ENCODE measurements around the gene ERICH3. TPM values are rescaled to one million over a fixed set of nuclear protein-coding genes. Genes with fewer than 3 reads are reported as not detected.

Gene ERICH3
- total RNA-seq, 4 donors from 2014 or later = under 0.01 to 0.06 TPM; not detected in 2

DNA sequence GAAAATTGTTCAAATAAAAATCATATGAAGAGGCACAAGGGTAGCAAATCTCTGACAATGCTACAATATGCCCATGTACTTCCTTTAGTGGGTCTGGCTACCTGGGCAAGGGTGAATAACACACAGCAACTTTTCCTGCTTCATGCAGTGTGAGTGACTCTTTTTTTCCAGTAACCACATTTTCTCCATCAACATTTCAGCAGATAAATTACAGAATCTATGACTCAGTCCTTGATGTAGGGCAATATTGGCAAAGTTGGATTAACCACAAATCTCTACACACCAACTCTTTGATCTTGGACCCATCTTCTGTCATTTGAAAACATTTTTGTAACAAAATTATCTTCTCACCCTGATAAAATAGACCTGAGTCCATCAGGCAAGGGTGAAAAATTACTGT is 31.7 kb downstream of the ERICH3 start:
- DNase-seq (ENCODE audit: extremely low spot score) = no peak
- Histone ChIP-seq H3K9me3 (no peaks in the 10 kb centered on the region), H3K27me3 (no peaks in the 10 kb centered on the region), H3K36me3 (no peaks in the 10 kb centered on the region), H3K4me3 (no peak overlapping the region), H3K27ac (replicated peaks in 1 of 4) (no peak overlapping the region), H3K4me1 (no peaks in the 10 kb centered on the region)
- TF ChIP-seq EP300 (IDR thresholded peaks at IDR 0.05) = no peak
- TF ChIP-seq POLR2A (IDR thresholded peaks at IDR 0.05; ENCODE audit: low read depth) = no peak
- TF ChIP-seq, protein P1, sequence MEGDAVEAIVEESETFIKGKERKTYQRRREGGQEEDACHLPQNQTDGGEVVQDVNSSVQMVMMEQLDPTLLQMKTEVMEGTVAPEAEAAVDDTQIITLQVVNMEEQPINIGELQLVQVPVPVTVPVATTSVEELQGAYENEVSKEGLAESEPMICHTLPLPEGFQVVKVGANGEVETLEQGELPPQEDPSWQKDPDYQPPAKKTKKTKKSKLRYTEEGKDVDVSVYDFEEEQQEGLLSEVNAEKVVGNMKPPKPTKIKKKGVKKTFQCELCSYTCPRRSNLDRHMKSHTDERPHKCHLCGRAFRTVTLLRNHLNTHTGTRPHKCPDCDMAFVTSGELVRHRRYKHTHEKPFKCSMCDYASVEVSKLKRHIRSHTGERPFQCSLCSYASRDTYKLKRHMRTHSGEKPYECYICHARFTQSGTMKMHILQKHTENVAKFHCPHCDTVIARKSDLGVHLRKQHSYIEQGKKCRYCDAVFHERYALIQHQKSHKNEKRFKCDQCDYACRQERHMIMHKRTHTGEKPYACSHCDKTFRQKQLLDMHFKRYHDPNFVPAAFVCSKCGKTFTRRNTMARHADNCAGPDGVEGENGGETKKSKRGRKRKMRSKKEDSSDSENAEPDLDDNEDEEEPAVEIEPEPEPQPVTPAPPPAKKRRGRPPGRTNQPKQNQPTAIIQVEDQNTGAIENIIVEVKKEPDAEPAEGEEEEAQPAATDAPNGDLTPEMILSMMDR (IDR thresholded peaks at IDR 0.05) = no peak
- TF ChIP-seq POLR2AphosphoS5 (IDR thresholded peaks at IDR 0.05) = no peak
- intact Hi-C loops (cut with DNase I) = no loop called here

DNA sequence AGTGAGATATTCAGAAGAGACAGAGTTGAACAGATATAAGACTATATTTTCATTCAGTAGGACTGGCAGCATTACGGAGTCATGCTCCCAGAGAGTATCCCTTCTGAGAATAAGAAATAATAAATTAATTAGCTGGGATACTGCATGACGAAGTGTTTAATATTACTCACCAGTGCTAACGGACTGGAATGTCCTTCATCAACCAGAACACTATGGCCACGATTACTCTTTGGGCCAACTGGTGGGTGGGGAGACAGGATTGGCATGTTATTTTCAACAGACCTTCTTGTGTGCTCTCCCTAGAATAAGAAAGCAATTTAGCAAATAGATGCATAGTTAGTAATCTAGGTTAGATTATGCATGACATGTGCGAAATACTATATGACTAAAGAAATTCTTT is 32.4 kb downstream of the ERICH3 start:
- Histone ChIP-seq H3K4me1 (no peaks in the 10 kb centered on the region), H3K4me3 (no peak overlapping the region), H3K9me3 (no peaks in the 10 kb centered on the region), H3K36me3 (no peaks in the 10 kb centered on the region), H3K27ac (replicated peaks in 1 of 4) (no peak overlapping the region), H3K27me3 (no peaks in the 10 kb centered on the region)
- WGBS = 96% methylated on average over 5 of the region's 5 CpGs
- TF ChIP-seq, protein P1 (IDR thresholded peaks at IDR 0.05) = no peak
- intact Hi-C loops (cut with DNase I) = no loop called here
- DNase-seq (ENCODE audit: extremely low spot score) = no peak

DNA sequence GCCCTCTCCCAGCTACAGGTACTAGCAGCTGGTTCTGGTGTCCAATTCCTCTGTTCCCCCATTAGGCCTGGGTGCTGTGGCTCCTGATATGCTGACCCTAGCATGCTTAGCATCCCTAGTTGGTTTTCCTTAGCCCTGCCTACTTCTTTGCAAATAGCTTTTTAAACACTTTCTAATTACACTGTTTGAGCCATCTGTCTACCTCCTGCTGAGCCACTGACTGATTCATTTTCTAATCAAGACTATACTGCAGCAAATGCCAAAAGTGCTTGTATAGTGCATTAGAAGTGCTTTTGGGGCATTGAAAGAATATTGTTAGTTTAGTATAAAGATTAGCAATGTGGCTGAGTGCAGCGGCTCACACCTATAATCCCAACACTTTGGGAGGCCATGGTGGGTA is 36.3 kb downstream of the ERICH3 start:
- no peak for TF ChIP-seq POLR2AphosphoS5 (IDR thresholded peaks at IDR 0.05)
- TF ChIP-seq, protein P1 (IDR thresholded peaks at IDR 0.05) = no peak
- TF ChIP-seq EP300 (IDR thresholded peaks at IDR 0.05) = no peak
- TF ChIP-seq POLR2A (IDR thresholded peaks at IDR 0.05; ENCODE audit: low read depth) = no peak
- 80% methylated on average over 1 of the region's 1 CpG for WGBS
- Histone ChIP-seq H3K4me1 (no peaks in the 10 kb centered on the region), H3K36me3 (no peaks in the 10 kb centered on the region), H3K4me3 (no peak overlapping the region), H3K27ac (replicated peaks in 1 of 4) (no peak overlapping the region), H3K27me3 (no peaks in the 10 kb centered on the region), H3K9me3 (no peaks in the 10 kb centered on the region)
- no peak for DNase-seq (ENCODE audit: extremely low spot score)
- intact Hi-C loops (cut with DNase I) = no loop called here

DNA sequence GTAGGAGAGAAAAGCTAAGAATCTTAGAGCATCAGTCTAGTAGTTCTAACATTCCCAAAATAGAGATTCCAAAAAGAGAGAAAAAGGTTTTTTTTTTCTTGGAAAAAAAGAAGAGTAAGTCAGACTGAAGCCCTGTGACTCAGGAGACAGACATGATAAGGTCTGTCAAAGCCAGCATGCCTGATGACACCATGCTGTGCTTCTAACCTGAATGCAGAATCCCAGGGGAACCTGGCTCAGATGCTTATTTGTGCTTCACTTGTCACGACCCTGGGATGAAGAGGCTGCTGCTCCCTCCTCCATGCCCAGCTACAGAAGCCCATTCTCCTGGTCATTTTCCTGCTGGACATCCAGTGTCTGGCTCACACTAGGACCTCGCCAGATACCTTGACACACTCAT is 44.3 kb downstream of the ERICH3 start:
- Histone ChIP-seq H3K36me3 (no peaks in the 10 kb centered on the region), H3K4me1 (no peaks in the 10 kb centered on the region), H3K4me3 (no peak overlapping the region), H3K9me3 (no peaks in the 10 kb centered on the region), H3K27ac (replicated peaks in 1 of 4) (no peak overlapping the region), H3K27me3 (no peaks in the 10 kb centered on the region)
- intact Hi-C loops (cut with DNase I) = no loop called here
- TF ChIP-seq, protein P1 (IDR thresholded peaks at IDR 0.05) = no peak
- TF ChIP-seq EP300 (IDR thresholded peaks at IDR 0.05) (no peak), POLR2A (IDR thresholded peaks at IDR 0.05; ENCODE audit: low read depth) (no peak), POLR2AphosphoS5 (IDR thresholded peaks at IDR 0.05) (no peak)
- WGBS = 31% methylated on average over 1 of the region's 2 CpGs
- DNase-seq (ENCODE audit: extremely low spot score) = no peak

DNA sequence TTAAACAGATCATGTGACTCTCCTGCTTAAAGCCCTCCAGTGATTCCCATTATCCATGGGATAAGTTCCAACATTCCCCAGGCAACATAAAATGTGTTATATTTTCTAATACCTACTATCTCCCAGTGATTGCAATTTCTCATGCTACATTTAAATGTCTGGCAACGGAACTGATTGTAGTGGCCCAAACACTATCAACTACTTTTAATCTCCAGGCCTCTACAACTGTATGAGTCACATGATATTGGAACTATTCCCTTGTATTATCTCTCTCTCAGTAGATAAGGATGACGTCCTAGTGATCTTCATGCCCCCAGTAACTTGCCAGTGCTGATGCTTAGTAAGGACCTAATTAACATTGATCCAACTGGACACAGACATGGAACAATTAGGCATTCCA is 49.9 kb downstream of the ERICH3 start:
- Histone ChIP-seq H3K4me3 (no peak overlapping the region), H3K9me3 (no peaks in the 10 kb centered on the region), H3K27me3 (no peaks in the 10 kb centered on the region), H3K27ac (replicated peaks in 1 of 4) (no peak overlapping the region), H3K4me1 (no peaks in the 10 kb centered on the region), H3K36me3 (no peaks in the 10 kb centered on the region)
- no peak for TF ChIP-seq EP300 (IDR thresholded peaks at IDR 0.05)
- no peak for TF ChIP-seq POLR2A (IDR thresholded peaks at IDR 0.05; ENCODE audit: low read depth)
- TF ChIP-seq, protein P1 (IDR thresholded peaks at IDR 0.05) = no peak
- no peak for TF ChIP-seq POLR2AphosphoS5 (IDR thresholded peaks at IDR 0.05)
- no peak for DNase-seq (ENCODE audit: extremely low spot score)
- intact Hi-C loops (cut with DNase I) = no loop called here
- WGBS = 63% methylated on average over 2 of the region's 2 CpGs

Data from esophagus muscularis mucosa (tissue), 4 donors.